Smooth muscle cell (in vitro differentiated cells): ENCODE data around the gene TSPYL1. TPM values are rescaled to one million over a fixed set of nuclear protein-coding genes. Genes with fewer than 3 reads are reported as not detected.
"Not testable (repeated sequence)": the region's sequence is repeated elsewhere in the genome, so short reads cannot be mapped to it uniquely, and the experiment has no call there.

Experiments
- DNase-seq: peaks from one replicate; lab custom pipeline; 2025; ENCODE audit not compliant: unreplicated experiment; lab: John Stamatoyannopoulos, UW
- H2AFZ ChIP-seq: fragments of 200-600 bp; sonication (generic); 2 replicates; pipeline ENCODE4 v1.6.0; 2016; ENCODE audit warnings: antibody characterized with exemption, low read depth, mild to moderate bottlenecking
- H3F3A ChIP-seq: fragments of 200-600 bp; sonication (generic); 2 replicates; pipeline ENCODE4 v1.6.0; 2017; ENCODE audit warnings: antibody characterized with exemption, low read depth
- H3K27ac ChIP-seq: fragments of 200-600 bp; sonication (generic); 2 replicates; pipeline ENCODE4 v1.5.1; 2016; ENCODE audit warnings: low read depth, mild to moderate bottlenecking
- H3K27me3 ChIP-seq: fragments of 200-600 bp; sonication (generic); 2 replicates; pipeline ENCODE4 v1.6.1; 2016; ENCODE audit warnings: low read depth, mild to moderate bottlenecking
- H3K36me3 ChIP-seq: fragments of 200-600 bp; sonication (generic); 2 replicates; pipeline ENCODE4 v1.5.1; 2016; ENCODE audit warnings: low read depth
- H3K4me1 ChIP-seq: fragments of 200-600 bp; sonication (generic); 2 replicates; pipeline ENCODE4 v1.5.1; 2016; ENCODE audit warnings: low read depth
- H3K4me2 ChIP-seq: fragments of 200-600 bp; sonication (generic); 2 replicates; pipeline ENCODE4 v1.6.0; 2016; ENCODE audit warnings: mild to moderate bottlenecking
- H3K4me3 ChIP-seq: fragments of 200-600 bp; sonication (generic); 2 replicates; pipeline ENCODE4 v1.5.1; 2016; ENCODE audit warnings: mild to moderate bottlenecking
- H3K79me2 ChIP-seq: fragments of 200-600 bp; sonication (generic); 2 replicates; pipeline ENCODE4 v1.6.0; 2016; ENCODE audit warnings: low read depth, mild to moderate bottlenecking
- H3K9ac ChIP-seq: fragments of 200-600 bp; sonication (generic); 2 replicates; pipeline ENCODE4 v1.6.0; 2016; ENCODE audit warnings: low read depth
- H3K9me3 ChIP-seq: fragments of 200-600 bp; sonication (generic); replicated peaks from 2 replicates; pipeline ENCODE4 v1.5.1; 2016; ENCODE audit warnings: low read depth
- H4K20me1 ChIP-seq: fragments of 200-600 bp; sonication (generic); 2 replicates; pipeline ENCODE4 v1.6.0; 2016; ENCODE audit warnings: low read depth
- CTCF ChIP-seq: fragments of 200-600 bp; sonication (generic); IDR thresholded peaks from 2 replicates; pipeline ENCODE4 v1.5.1; 2017; ENCODE audit warnings: borderline replicate concordance, mild to moderate bottlenecking, antibody characterized with exemption; ENCODE audit not compliant: insufficient read depth, poor library complexity, severe bottlenecking
- WGBS: methylation state at CpG from one replicate; pipeline ENCODE4 v1.1.7; 2016; ENCODE audit warnings: low lambda C conversion rate; 5-methylcytosine and 5-hydroxymethylcytosine counted together
- polyA plus RNA-seq: library from polyadenylated mRNA; unstranded; fragments of >200 nt; fragmentation: Nextera tagmentation; extraction: Ambion mirVana; gene quantifications from 2 replicates; pipeline ENCODE4 v1.2.1, GENCODE V29; 2016
- total RNA-seq: library from RNA; depleted of rRNA; stranded (reverse); fragments of >200 nt; gene quantifications from 2 replicates; pipeline ENCODE4 v1.2.3, GENCODE V29; 2014

TSPYL1 gene
- total and polyA plus RNA-seq, 2 experiments from 2014 or later, result 17.9 to 45.0 TPM

GRCh38 chr6:116323863-116324262 lies 44.1 kb upstream of the TSPYL1 start:
- Histone ChIP-seq H3K79me2 (no peaks in the 10 kb centered on the region), H2AFZ (no peak overlapping the region), H3K27ac (no peak overlapping the region), H3K9me3 (no peaks in the 10 kb centered on the region), H3K36me3 (no peaks in the 10 kb centered on the region), H3K4me2 (no peak overlapping the region), H3F3A (no peaks in the 10 kb centered on the region), H3K4me3 (no peak overlapping the region), H3K27me3 (no peaks in the 10 kb centered on the region), H4K20me1 (no peaks in the 10 kb centered on the region), H3K4me1 (peaks cover 13% of the 10 kb centered on the region), H3K9ac (no peak overlapping the region)
- no peak for TF ChIP-seq CTCF
- WGBS, result 46% methylated on average over 1 of the region's 1 CpG
- DNase-seq, result no peak

- not testable (repeated sequence) for H3F3A ChIP-seq, H3K4me1 ChIP-seq, H3K4me3 ChIP-seq, DNase-seq, H3K9me3 ChIP-seq, H3K27ac ChIP-seq, H3K4me2 ChIP-seq, H3K36me3 ChIP-seq, H4K20me1 ChIP-seq, H3K9ac ChIP-seq, H3K27me3 ChIP-seq, H3K79me2 ChIP-seq, H2AFZ ChIP-seq
- WGBS, result 96% methylated on average over 13 of the region's 13 CpGs
Measured at GRCh38 chr6:116321933-116322332, 42.2 kb upstream of the TSPYL1 start.

GRCh38 chr6:116316772-116317467 lies 37.2 kb upstream of the TSPYL1 start:
- no peaks in the 10 kb centered on the region for H3K36me3 ChIP-seq
- H3K4me1 ChIP-seq, result peaks cover 7% of the 10 kb centered on the region
- no peaks in the 10 kb centered on the region for H3K9me3 ChIP-seq
- DNase-seq, result no peak
- no peak overlapping the region for H3K4me3 ChIP-seq
- no peak for TF ChIP-seq CTCF
- H3K4me2 ChIP-seq, result no peak overlapping the region
- no peak overlapping the region for H3K9ac ChIP-seq
- no peaks in the 10 kb centered on the region for H4K20me1 ChIP-seq
- no peaks in the 10 kb centered on the region for H3K79me2 ChIP-seq
- H3F3A ChIP-seq, result no peaks in the 10 kb centered on the region
- H3K27me3 ChIP-seq, result no peaks in the 10 kb centered on the region
- 87% methylated on average over 2 of the region's 2 CpGs for WGBS
- no peak overlapping the region for H2AFZ ChIP-seq
- no peak overlapping the region for H3K27ac ChIP-seq

- Histone ChIP-seq H3K27ac (peak overlapping the region; percentile 50), H3K4me1 (peaks cover 7% of the 10 kb centered on the region), H3K79me2 (no peaks in the 10 kb centered on the region), H3F3A (no peaks in the 10 kb centered on the region), H3K4me3 (no peak overlapping the region), H3K27me3 (no peaks in the 10 kb centered on the region), H3K9ac (no peak overlapping the region), H3K4me2 (peak overlapping the region; percentile 65), H3K9me3 (no peaks in the 10 kb centered on the region), H2AFZ (no peak overlapping the region), H4K20me1 (no peaks in the 10 kb centered on the region), H3K36me3 (no peaks in the 10 kb centered on the region)
- no peak for TF ChIP-seq CTCF
- no peak for DNase-seq
Measured at GRCh38 chr6:116314878-116315277, 35.1 kb upstream of the TSPYL1 start.
